A549 treated with GW870086 at 1 μM for 4 hours (cell line): Measurements from ENCODE around the gene ZMYND19. TPM values are rescaled to one million over a fixed set of nuclear protein-coding genes. Genes with fewer than 3 reads are reported as not detected.

Experiments
- total RNA-seq: library from RNA; stranded (reverse); fragments of 200-300 nt; extraction: Qiagen RNA extraction; gene quantifications from 5 replicates; pipeline ENCODE4 v1.2.3, GENCODE V29; 2022; ENCODE audit warnings: low read depth

ZMYND19 gene
- total RNA-seq, result 41.9 to 63.7 TPM (median 56.5 TPM) in 5 replicates

DNA sequence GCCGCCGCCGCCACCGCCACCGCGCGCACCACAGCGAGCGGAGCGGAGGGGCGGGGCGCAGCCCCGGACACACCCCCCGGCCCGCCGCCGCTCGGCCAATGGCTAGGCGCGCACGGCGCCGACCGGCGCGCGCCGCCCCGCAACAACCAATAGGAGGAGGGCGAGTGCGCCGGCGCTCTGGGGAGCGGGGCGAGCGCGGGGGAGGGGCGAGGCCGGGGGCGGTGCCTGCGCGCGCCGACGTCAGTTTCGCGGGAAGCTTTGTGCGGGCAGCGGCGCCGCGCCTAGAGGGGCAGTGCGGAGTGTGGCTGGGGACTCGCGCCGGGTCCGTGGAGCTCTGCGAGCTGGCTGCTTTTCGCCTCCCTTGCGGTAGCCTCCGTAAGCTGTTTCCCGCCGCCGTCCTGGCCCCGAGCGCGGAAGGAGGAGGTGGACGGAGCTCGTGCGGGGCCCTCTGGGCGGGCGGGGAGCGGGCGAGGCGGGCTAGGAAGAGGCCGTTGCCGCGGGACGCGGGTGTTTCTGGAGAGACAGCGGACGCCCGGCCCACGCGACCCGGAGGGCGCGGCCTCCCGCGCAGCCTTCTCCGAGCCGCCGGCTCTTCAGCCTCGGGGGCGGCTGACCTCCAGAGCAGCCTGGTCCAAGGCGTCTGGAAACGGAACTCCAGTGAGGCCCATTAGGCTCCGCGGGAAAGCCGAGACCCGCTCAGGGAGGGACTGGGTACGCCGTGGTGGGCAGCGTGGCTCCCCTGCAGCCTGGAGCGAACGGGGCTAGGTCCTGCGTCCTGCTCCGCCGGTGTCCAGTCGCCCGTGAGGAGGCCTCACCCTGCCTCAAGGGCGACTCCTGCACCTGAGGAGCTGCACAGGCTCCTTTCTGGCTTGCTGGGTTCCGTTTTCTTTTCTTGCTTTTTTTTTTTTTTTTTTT, at the start of gene ZMYND19:
Gene ZMYND19 (minus strand): TSS at position 44 of the 915 bp plus-strand sequence. CDS start 249 bp downstream, outside the sequence.

DNA sequence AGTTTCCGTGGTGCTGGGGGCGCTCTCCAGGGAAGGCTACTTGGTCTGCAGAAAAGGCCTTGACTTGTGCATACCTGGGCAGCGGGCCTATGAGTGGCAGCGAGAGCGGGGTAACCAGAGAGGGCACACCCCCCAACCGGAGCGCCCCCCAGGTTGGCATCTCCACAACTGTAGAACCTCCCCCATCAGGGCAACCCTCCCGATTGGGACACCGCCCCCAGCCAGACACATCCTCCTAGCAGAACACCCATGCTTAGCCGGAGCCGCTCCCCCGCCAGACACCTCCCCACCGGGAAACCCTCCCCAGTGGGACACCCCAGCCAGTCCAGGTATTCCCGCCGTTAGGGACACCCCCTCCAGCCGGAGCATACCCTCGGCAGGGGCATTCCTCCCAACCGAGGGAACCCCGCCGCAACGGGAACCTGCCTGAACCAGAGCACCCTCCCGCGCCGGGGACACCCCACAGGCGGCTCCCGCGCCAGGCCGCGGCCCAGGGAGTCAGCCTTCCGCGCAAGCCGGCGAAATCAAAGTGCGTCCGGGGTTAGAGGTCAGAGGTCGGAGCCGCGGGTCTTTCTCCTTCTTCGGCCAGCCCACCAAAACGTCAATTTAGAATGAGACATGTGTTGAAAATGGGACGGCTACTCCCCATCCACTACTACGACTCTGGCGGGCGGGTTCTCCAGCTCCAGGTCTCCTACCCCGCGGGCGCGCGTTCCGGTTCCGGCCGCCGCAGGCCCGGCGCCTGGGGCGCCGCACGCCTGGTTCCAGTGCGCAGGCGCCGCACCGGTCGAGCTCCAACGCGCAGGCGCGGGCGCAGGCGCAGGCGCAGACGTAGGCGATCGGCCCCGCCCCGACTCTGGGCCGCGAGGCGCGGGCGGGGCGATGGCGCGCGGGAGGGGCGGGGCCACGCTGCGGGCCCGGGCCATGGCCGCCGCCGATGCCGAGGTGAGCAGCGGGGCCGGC, 28.1 kb upstream of the ZMYND19 start, which contains the start of gene EHMT1:
Gene EHMT1 (plus strand): TSS at position 901 of the 963 bp plus-strand sequence. CDS start 24 bp downstream, at position 925.

DNA sequence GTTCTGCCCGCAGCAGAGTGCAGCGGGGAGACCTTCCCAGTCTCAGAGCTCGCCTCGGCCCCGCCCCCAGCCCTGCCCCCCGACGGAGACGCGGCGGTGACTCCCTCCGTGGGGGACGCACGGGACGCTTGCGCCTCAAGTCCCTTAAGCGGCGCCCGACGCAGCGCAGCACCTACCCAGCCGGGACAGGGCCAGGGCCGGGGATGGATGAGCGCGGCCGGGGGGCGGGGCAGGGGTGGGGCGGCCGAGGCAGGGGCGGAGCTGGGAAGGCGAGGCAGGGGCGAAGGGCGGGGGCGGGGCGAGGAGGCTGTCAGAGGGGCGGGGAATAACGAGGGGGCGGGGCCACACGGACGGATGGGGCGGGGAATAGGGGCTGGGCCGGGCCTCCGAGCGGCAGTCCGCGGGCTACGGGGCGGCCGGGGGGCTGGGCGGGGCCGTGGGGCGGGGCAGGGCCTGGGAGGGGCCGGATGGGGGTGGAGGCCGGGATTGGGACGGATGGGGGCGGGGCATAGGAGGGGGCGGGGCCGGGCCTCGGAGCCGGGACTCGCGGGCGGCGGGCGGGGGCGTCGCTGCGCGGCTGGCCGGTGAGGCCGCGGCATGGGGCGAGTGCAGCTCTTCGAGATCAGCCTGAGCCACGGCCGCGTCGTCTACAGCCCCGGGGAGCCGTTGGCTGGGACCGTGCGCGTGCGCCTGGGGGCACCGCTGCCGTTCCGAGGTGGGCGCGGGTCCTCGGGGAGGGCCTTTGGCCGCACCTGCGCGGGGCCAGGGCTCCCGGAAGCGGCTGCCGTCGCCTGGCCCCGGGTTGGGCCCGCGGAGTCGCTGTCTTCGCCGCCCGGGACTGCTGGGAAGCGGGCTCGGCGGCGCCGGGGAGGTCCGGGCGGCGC, 15.1 kb upstream of the ZMYND19 start, which contains the start of gene ARRDC1:
Gene ARRDC1 (plus strand): TSS at position 566 of the 884 bp plus-strand sequence. CDS start 32 bp downstream, at position 598.

DNA sequence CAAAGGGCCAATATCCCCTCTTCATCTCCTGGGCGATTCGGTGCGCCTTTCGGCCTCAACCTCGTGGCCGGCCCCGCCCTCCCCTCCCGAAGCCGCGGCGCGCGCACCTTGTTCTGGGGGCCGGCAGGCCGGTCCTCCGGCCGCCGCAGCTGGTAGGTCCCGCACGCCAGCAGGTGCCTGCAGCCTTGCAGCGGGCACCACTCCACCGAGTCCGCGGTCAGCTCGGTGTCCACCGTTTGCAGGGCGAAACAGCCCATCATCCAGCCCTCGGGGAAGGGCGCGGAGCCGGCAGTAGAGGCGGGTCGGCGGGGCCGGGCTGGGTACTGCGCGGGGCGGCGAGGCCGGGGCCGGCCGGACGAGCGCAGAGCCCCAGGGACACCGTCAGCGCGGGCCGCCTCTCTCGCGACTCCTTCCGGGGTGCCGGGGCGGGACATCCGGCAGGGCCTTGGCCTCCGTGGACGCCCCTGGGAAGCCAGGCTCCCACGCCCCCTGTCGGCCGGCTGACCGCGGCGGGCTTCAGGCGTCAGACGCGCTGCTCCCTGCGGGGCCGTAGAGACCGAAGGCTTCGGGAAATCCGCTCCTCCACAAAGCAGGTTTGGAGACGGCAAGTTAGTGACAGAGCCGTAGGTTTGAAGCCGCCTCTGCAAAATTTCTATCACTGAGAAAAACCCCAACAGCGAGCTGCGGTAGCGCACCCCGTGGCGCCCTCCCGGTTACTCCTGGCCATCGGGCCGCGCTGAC, 11.6 kb downstream of the ZMYND19 start, which contains the start of gene DPH7:
Gene DPH7 (minus strand): TSS at position 408 of the 741 bp plus-strand sequence. CDS start 148 bp downstream, at position 260.

DNA sequence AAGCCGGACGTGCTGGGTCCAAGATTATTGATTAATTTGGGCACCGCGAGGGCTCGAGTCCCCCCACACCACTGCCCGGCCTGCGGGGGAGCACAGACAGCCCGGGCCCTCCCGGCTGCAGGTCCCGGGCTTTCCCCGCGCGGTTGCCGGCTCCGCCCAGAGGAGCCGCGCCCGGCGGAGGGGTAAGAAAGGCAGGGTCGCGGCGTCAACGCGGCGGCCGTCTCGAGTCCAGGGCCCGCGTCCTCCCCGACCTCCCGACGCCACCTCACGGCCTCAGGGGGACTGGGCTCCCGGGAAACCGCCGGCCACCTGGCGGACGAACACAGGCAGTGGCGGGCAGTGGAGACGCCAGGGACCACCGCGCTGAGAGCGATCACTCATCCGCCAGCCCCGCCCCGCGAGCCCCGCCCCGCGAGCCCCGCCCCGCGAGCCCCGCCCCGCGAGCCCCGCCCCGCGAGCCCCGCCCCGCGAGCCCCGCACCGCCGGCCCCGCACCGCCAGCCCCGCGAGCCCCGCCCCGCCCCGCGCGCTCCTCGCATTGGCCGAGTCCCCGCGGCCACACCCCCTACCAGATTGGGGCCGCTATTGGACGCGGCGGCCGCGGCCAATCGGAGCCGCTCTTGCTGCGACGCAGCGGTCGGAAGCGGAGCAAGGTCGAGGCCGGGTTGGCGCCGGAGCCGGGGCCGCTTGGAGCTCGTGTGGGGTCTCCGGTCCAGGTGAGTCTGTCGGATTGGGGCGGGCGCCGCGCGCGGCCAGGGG, 38.9 kb downstream of the ZMYND19 start, which contains the start of gene MRPL41:
Gene MRPL41 (plus strand): TSS at position 616 of the 758 bp plus-strand sequence. CDS start 203 bp downstream, outside the sequence.

DNA sequence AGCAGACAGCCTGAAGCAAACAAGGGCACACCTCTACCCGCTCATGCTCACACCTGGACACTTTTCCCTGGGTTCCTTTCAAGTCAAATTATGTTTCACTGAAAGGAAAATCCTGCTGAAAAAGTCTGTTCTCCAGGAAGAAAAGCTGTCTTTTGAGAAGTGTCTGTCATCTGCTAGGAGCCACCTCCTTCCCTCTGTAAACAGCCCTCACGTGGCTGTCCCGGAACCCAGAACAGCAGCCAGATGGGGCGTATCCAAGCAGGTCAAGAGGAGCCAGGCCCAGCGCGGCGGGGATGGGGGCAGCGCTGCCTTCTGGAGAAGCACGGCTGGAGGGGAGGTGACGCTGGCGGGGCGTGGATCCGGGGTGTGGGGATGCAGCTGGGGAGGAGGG, 40.1 kb downstream of the ZMYND19 start, which contains the start of gene PNPLA7:
Gene PNPLA7 (minus strand): TSS at position 172 of the 391 bp plus-strand sequence. CDS start 205 bp downstream, outside the sequence.

Other genes starting within 250 kb of the ZMYND19 start
- gene EXD3, start 167.3 kb downstream of the ZMYND19 start, total RNA-seq, result 4.2 to 6.1 TPM (median 5.6 TPM) in 5 replicates
- gene NOXA1, start 167.1 kb downstream of the ZMYND19 start, total RNA-seq, result 0.91 to 2.0 TPM (median 1.3 TPM) in 5 replicates
- 0.08 to 0.31 TPM (median 0.23 TPM) in 5 replicates for gene ENTPD8, start 149.2 kb downstream of the ZMYND19 start, total RNA-seq
- 29.8 to 45.1 TPM (median 44.2 TPM) in 5 replicates for gene NSMF, start 131.2 kb downstream of the ZMYND19 start, total RNA-seq
- 0.45 to 1.0 TPM (median 0.69 TPM) in 5 replicates for gene PNPLA7, start 40.1 kb downstream of the ZMYND19 start, total RNA-seq
- gene MRPL41, start 38.6 kb downstream of the ZMYND19 start, total RNA-seq, result 57.7 to 99.0 TPM (median 89.5 TPM) in 5 replicates
- gene DPH7, start 11.6 kb downstream of the ZMYND19 start, total RNA-seq, result 26.2 to 32.2 TPM (median 30.1 TPM) in 5 replicates
- 48.4 to 67.0 TPM (median 61.3 TPM) in 5 replicates for gene ARRDC1, start 15.2 kb upstream of the ZMYND19 start, total RNA-seq
- gene EHMT1, start 28.5 kb upstream of the ZMYND19 start, total RNA-seq, result 37.5 to 49.3 TPM (median 41.8 TPM) in 5 replicates